A549 (cell line): Measurements from ENCODE around the gene RUNX1. TPM values are rescaled to one million over a fixed set of nuclear protein-coding genes. Genes with fewer than 3 reads are reported as not detected.

Source experiments
- ATAC-seq, 2 experiments: fragments of 200-7000 bp in 1 of 2; fragments of >200 bp in 1 of 2; cut with Nextera tagmentation in 1 of 2; cut with Tn5 transposase in 1 of 2; 3 replicates each; pipeline versions ENCODE4 v1.8.0 to v1.9.1; 2018 to 2020; ENCODE audit warnings: mild to moderate bottlenecking in 1 of 2, moderate library complexity in 1 of 2
- CTCF ChIA-PET: fragments of 300-600 bp; sonication (Branson Sonifier 250); formaldehyde crosslinking; extraction: SDS; loops from one replicate; lab custom pipeline; 2021; ENCODE audit warnings: antibody characterized with exemption, inconsistent platforms; lab: Yijun Ruan, JAX
- POLR2A ChIA-PET: fragments of 350-600 bp; formaldehyde crosslinking; extraction: SDS; loops from one replicate; lab custom pipeline; 2021; ENCODE audit warnings: antibody characterized with exemption, inconsistent platforms; lab: Yijun Ruan, JAX
- DNase-seq, 2 experiments: peaks; one replicate each; pipeline versions ENCODE4 v3.0.0 to v3.0.0-alpha.2; 2011 to 2016; ENCODE audit warnings: low read depth in 1 of 2, low spot score in 1 of 2
- FAIRE-seq: peaks from 2 replicates; lab custom pipeline; 2011; peaks lifted over from hg19 to GRCh38; lab: Jason Lieb, UNC
- H3K27ac ChIP-seq, 2 experiments: fragments of >200 bp; sonication (Bioruptor Twin); formaldehyde crosslinking; 3 replicates each; pipeline ENCODE4 v1.5.1; 2016 to 2017
- H3K4me1 ChIP-seq: fragments of >200 bp; sonication (Bioruptor Twin); formaldehyde crosslinking; 3 replicates; pipeline ENCODE4 v1.6.1; 2016
- H3K4me2 ChIP-seq: fragments of >200 bp; sonication (Bioruptor Twin); formaldehyde crosslinking; 3 replicates; pipeline ENCODE4 v1.6.1; 2016
- H3K4me3 ChIP-seq: fragments of >200 bp; sonication (Bioruptor Twin); formaldehyde crosslinking; 3 replicates; pipeline ENCODE4 v1.5.1; 2016
- H3K9me3 ChIP-seq: fragments of >200 bp; sonication (Bioruptor Twin); formaldehyde crosslinking; 3 replicates; pipeline ENCODE4 v1.6.1; 2016
- BHLHE40 ChIP-seq: IDR thresholded peaks from 2 replicates; pipeline ENCODE4 v1.6.1; 2012; ENCODE audit warnings: low read depth, low read length, inconsistent platforms
- CBX2 ChIP-seq: fragments of 200-600 bp; sonication (generic); IDR thresholded peaks from 2 replicates; pipeline ENCODE4 v1.6.1; 2016; ENCODE audit warnings: low read depth, mild to moderate bottlenecking, borderline replicate concordance
- CHD4 ChIP-seq: fragments of 200-600 bp; sonication (generic); IDR thresholded peaks from 2 replicates; pipeline ENCODE4 v1.6.1; 2016; ENCODE audit warnings: antibody characterized with exemption, mild to moderate bottlenecking, borderline replicate concordance
- EHMT2 ChIP-seq: fragments of 200-600 bp; sonication (generic); IDR thresholded peaks from 2 replicates; pipeline ENCODE4 v1.6.1; 2016; ENCODE audit warnings: antibody characterized with exemption, low read depth, mild to moderate bottlenecking, moderate library complexity
- EP300 ChIP-seq, 2 experiments: fragments of >200 bp; sonication (Bioruptor Twin); formaldehyde crosslinking; IDR thresholded peaks; 2 replicates in 1 of 2; 3 replicates in 1 of 2; pipeline ENCODE4 v1.6.1; 2016 to 2017
- HEYL ChIP-seq: fragments of 250-450 bp; sonication (Bioruptor Pico); IDR thresholded peaks from 2 replicates; pipeline ENCODE4 v1.8.0; 2021; ENCODE audit warnings: mild to moderate bottlenecking, moderate library complexity
- HOXA7 ChIP-seq: fragments of 250-450 bp; sonication (Bioruptor Pico); IDR thresholded peaks from 2 replicates; pipeline ENCODE4 v1.5.0; 2020; ENCODE audit warnings: mild to moderate bottlenecking, moderate library complexity
- HOXB13 ChIP-seq: fragments of 250-450 bp; sonication (Bioruptor Pico); IDR thresholded peaks from 2 replicates; pipeline ENCODE4 v1.5.0; 2020; ENCODE audit warnings: low read depth, mild to moderate bottlenecking, moderate library complexity
- HOXB5 ChIP-seq: fragments of 250-450 bp; sonication (Bioruptor Pico); IDR thresholded peaks from 2 replicates; pipeline ENCODE4 v1.5.0; 2020; ENCODE audit warnings: mild to moderate bottlenecking, moderate library complexity
- JUN ChIP-seq, 2 experiments: fragments of >200 bp; sonication (Bioruptor Twin); formaldehyde crosslinking; IDR thresholded peaks; 2 replicates in 1 of 2; 3 replicates in 1 of 2; pipeline ENCODE4 v1.6.1; 2016 to 2017
- JUNB ChIP-seq: fragments of >200 bp; sonication (Bioruptor Twin); formaldehyde crosslinking; IDR thresholded peaks from 2 replicates; pipeline ENCODE4 v1.6.1; 2016
- KDM5A ChIP-seq: fragments of 200-600 bp; sonication (generic); IDR thresholded peaks from 2 replicates; pipeline ENCODE4 v1.6.1; 2016; ENCODE audit warnings: antibody characterized with exemption, mild to moderate bottlenecking
- PHF8 ChIP-seq: fragments of 200-600 bp; sonication (generic); IDR thresholded peaks from 2 replicates; pipeline ENCODE4 v1.6.1; 2016; ENCODE audit warnings: low read depth, mild to moderate bottlenecking, antibody characterized with exemption, moderate library complexity, borderline replicate concordance
- POLR2A ChIP-seq: IDR thresholded peaks from 2 replicates; pipeline ENCODE4 v1.6.1; 2012; ENCODE audit warnings: mild to moderate bottlenecking, low read length
- RFX5 ChIP-seq: fragments of 450-650 bp; IDR thresholded peaks from 2 replicates; pipeline ENCODE4 v1.7.1; 2014; ENCODE audit warnings: antibody characterized with exemption, mild to moderate bottlenecking, moderate library complexity
- RNF2 ChIP-seq: fragments of 200-600 bp; sonication (generic); IDR thresholded peaks from 2 replicates; pipeline ENCODE4 v1.6.1; 2016; ENCODE audit warnings: low read depth, mild to moderate bottlenecking, antibody characterized with exemption, moderate library complexity, borderline replicate concordance
- SREBF2 ChIP-seq: fragments of 450-650 bp; IDR thresholded peaks from 2 replicates; pipeline ENCODE4 v1.6.1; 2014; ENCODE audit warnings: mild to moderate bottlenecking, moderate library complexity
- TFCP2L1 ChIP-seq: fragments of 250-450 bp; sonication (Bioruptor Pico); IDR thresholded peaks from 2 replicates; pipeline ENCODE4 v1.5.0; 2021; ENCODE audit warnings: mild to moderate bottlenecking
- TP53 ChIP-seq: fragments of 250-450 bp; sonication (Bioruptor Pico); IDR thresholded peaks from 2 replicates; pipeline ENCODE4 v1.5.0; 2021; ENCODE audit warnings: mild to moderate bottlenecking, moderate library complexity
- ZNF302 ChIP-seq: fragments of 250-450 bp; sonication (Bioruptor Pico); IDR thresholded peaks from 2 replicates; pipeline ENCODE4 v1.9.0; 2021; ENCODE audit warnings: inconsistent platforms, mild to moderate bottlenecking, moderate library complexity
- whole genome bisulfite sequencing: methylation state at CpG from one replicate; pipeline ENCODE4 v1.1.6; 2017; ENCODE audit errors: missing lambda C conversion rate; 5-methylcytosine and 5-hydroxymethylcytosine counted together
- polyA plus RNA-seq, 4 experiments: library from polyadenylated mRNA; depleted of rRNA in 3 of 4; stranded (reverse); fragments of >200 nt; fragmentation: RNase III in 1 of 4; extraction: RNeasy Plus Mini Kit Qiagen cat#74134 plus additional on column Dnase treatment in 1 of 4; gene quantifications; 2 replicates in 3 of 4; 3 replicates in 1 of 4; pipeline ENCODE4 v1.2.3, GENCODE V29; 2011 to 2017
- TF ChIP-seq, protein P1 (sequence below): fragments of 250-450 bp; sonication (Bioruptor Pico); IDR thresholded peaks from 2 replicates; pipeline ENCODE4 v1.5.0; 2021; ENCODE audit warnings: mild to moderate bottlenecking, moderate library complexity, borderline replicate concordance
- TF ChIP-seq, protein P2 (sequence below): fragments of >200 bp; sonication (Bioruptor Twin); formaldehyde crosslinking; IDR thresholded peaks from 2 replicates; pipeline ENCODE4 v1.6.1; 2016

RUNX1 gene
- polyA plus RNA-seq, 2 of the 4 experiments (the other 2 are of a cell fraction) = 5.5 TPM

DNA sequence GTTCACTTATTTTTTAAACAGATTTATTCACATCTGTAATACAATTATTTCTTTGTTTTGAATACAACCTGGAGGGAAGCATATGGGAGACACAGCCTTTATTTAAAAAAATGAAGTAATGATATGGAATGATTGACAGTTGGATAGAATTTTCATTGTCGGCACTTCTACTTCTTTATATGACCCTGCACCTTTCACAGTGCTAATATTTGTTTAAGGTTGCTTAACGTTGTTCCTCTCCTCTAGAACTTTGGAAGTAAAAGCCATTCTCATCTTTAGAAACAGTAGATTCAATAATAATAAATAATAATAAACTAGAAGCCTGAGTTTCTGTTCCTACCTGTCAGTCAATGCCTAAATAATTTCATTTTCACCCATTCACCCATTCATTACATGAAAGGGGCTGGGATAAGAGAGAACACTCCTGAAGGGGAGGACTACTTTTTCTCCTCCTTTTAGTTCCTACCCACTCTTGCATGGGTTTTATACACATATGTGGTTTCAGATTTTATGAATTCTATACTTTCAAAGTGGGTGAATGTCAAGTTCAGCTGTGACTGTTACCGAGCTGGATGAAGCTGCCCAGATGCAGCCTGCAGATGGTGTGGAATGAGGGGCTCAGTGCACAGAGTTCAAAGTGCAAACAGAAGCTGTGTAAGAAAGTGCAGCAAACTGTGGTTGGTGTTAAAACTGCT is 9.4 kb downstream of the RUNX1 start:
- Histone ChIP-seq H3K4me3 (no peak overlapping the region), H3K27ac (no peak overlapping the region), H3K4me1 (no peaks in the 10 kb centered on the region; the same call in 2 of the 3 replicates), H3K9me3 (no peaks in the 10 kb centered on the region)
- CTCF ChIA-PET = interaction anchor here (0.9 to 1.5 kb wide), 2 partner anchors 8 to 361 kb away, joined by 3 to 6 read pairs; no protein-coding TSS in a partner anchor
- no peak for DNase-seq
- TF ChIP-seq CHD4 = no peak
- TF ChIP-seq RFX5 = no peak
- TF ChIP-seq TFCP2L1 = no peak
- no peak for TF ChIP-seq SREBF2
- TF ChIP-seq TP53 (CRISPR knock-in tag) = no peak
- no peak for TF ChIP-seq BHLHE40
- no peak for TF ChIP-seq ZNF302 (CRISPR knock-in tag)
- TF ChIP-seq, all 56 proteins: peak for 0
- peak overlapping the region; percentile 8; the same call in 1 of the 3 replicates for H3K4me2 ChIP-seq
- POLR2A ChIA-PET = no interaction called here
- WGBS = 19% methylated on average over 3 of the region's 3 CpGs
- no peak for ATAC-seq
- FAIRE-seq = no peak

DNA sequence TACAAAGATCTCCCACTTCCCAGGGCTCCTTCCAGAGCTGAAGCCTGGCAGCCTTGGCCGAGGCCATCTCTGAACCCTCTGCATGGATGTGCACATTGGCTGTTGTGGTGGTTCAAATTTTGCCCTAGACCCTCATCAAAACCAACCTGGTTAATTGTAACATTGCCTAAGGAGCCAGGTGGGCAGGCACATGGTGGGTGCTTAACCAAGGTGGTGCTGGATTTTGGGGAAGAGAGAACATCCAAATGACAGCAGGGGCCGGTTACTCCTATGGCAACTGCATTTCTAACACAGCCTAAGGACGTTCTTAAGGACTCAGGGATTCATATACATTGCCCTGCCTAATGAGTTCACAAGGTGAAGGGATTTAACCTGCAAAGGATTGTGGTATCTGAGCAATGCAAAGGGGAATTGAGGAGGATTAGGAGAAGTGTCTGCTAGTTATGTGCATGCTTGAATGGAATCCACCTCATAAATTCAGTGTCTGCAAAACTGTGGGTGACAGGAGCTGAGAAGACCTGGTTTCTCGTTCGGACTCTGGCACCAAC is 10.3 kb downstream of the RUNX1 start:
- Histone ChIP-seq H3K27ac (no peak overlapping the region), H3K4me2 (no peak overlapping the region), H3K4me3 (no peak overlapping the region), H3K4me1 (no peaks in the 10 kb centered on the region; the same call in 2 of the 3 replicates), H3K9me3 (no peaks in the 10 kb centered on the region)
- ChIA-PET CTCF (interaction anchor here (1.0 kb wide), 1 partner anchor 13 kb away, joined by 5 read pairs; no protein-coding TSS in a partner anchor), POLR2A (no interaction called here)
- ATAC-seq (no peak), FAIRE-seq (no peak), DNase-seq (no peak)
- 78% methylated on average over 5 of the region's 5 CpGs for WGBS
- TF ChIP-seq PHF8 = no peak
- TF ChIP-seq HOXA7 (CRISPR knock-in tag) = no peak
- TF ChIP-seq RNF2 = no peak
- TF ChIP-seq ZNF302 (CRISPR knock-in tag) = no peak
- TF ChIP-seq, protein P1, sequence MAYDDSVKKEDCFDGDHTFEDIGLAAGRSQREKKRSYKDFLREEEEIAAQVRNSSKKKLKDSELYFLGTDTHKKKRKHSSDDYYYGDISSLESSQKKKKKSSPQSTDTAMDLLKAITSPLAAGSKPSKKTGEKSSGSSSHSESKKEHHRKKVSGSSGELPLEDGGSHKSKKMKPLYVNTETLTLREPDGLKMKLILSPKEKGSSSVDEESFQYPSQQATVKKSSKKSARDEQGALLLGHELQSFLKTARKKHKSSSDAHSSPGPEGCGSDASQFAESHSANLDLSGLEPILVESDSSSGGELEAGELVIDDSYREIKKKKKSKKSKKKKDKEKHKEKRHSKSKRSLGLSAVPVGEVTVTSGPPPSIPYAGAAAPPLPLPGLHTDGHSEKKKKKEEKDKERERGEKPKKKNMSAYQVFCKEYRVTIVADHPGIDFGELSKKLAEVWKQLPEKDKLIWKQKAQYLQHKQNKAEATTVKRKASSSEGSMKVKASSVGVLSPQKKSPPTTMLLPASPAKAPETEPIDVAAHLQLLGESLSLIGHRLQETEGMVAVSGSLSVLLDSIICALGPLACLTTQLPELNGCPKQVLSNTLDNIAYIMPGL (CRISPR knock-in tag) = no peak
- TF ChIP-seq POLR2A = no peak
- no peak for TF ChIP-seq TFCP2L1
- no peak for TF ChIP-seq HOXB5 (CRISPR knock-in tag)
- TF ChIP-seq CBX2 = no peak
- TF ChIP-seq EHMT2 = no peak
- TF ChIP-seq, protein P2, sequence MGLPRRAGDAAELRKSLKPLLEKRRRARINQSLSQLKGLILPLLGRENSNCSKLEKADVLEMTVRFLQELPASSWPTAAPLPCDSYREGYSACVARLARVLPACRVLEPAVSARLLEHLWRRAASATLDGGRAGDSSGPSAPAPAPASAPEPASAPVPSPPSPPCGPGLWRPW = no peak
- TF ChIP-seq KDM5A = no peak

DNA sequence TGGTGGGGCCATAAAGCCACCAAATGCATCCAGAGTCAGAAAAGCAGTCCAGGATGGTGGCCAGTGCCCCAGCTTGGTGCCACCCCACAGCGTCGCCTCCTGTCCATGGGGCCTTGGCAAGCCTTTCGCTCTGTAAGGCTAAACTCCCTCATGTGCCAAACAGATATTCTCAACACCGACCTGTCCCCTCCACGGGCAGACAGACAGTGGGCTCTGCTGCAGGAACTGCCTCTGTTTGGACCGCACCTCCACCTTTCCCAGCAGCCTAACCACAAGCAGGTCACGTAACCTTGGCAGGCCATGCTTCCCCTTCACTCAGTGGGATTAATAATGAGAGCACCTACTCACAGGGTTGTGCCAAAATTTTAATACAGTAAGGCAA is 11.7 kb downstream of the RUNX1 start:
- CTCF ChIA-PET = interaction anchor here (1.1 kb wide), 1 partner anchor 18 kb away, joined by 4 read pairs; no protein-coding TSS in a partner anchor
- no CpG with 5 or more reads among the region's 7 CpGs for WGBS
- DNase-seq = no peak
- POLR2A ChIA-PET = no interaction called here
- ATAC-seq = no peak
- no peaks in the 10 kb centered on the region; the same call in 2 of the 3 replicates for H3K4me1 ChIP-seq
- no peak for FAIRE-seq
- no peak for TF ChIP-seq HOXA7 (CRISPR knock-in tag)
- no peak for TF ChIP-seq HEYL
- TF ChIP-seq EP300 (IDR thresholded peaks at IDR 0.05) = no peak
- TF ChIP-seq JUN (IDR thresholded peaks at IDR 0.05) = no peak
- TF ChIP-seq JUNB = no peak
- no peak for TF ChIP-seq HOXB13
- no peak overlapping the region for H3K4me2 ChIP-seq
- no peaks in the 10 kb centered on the region for H3K9me3 ChIP-seq
- no peak overlapping the region for H3K4me3 ChIP-seq
- no peak overlapping the region for H3K27ac ChIP-seq
